ENCODE results near the gene RNF31. TPM values are rescaled to one million over a fixed set of nuclear protein-coding genes. Genes with fewer than 3 reads are reported as not detected.
A peak's percentile ranks its signal among the peaks of the same experiment; 100 is the strongest.

Gene RNF31
- total and polyA plus RNA-seq, 2 of the 13 experiments (the other 11 are each of a cell fraction or from before 2014, with no cell fraction given): 48.2 to 86.8 TPM

GRCh38 chr14:24113801-24114531 is 33.3 kb upstream of the RNF31 start (continued):
- TF ChIP-seq POLR2AphosphoS5 (IDR thresholded peaks at IDR 0.05; ENCODE audit: low read depth, low read length) (peak; percentile 94), ZNF224 (CRISPR knock-in tag; IDR thresholded peaks at IDR 0.05) (peak; percentile 94; the same call in 1 of the 2 replicates), ATAD3A (CRISPR knock-in tag; IDR thresholded peaks at IDR 0.05) (peak; percentile 75), IKZF4 (CRISPR knock-in tag; IDR thresholded peaks at IDR 0.05; ENCODE audit: borderline replicate concordance, low read depth, not compliant biosample characterization) (no peak), ZNF44 (CRISPR knock-in tag; IDR thresholded peaks at IDR 0.05) (no peak), PHF8 (CRISPR knock-in tag; IDR thresholded peaks at IDR 0.05) (peak; percentile 86), HNRNPUL1 (IDR thresholded peaks at IDR 0.05; ENCODE audit: low read depth, low read length) (peak; percentile 59; the same call in 1 of the 2 replicates), FOSL2 (CRISPR knock-in tag; IDR thresholded peaks at IDR 0.05) (peak; percentile 96), SIX4 (CRISPR knock-in tag; IDR thresholded peaks at IDR 0.05) (peak; percentile 93), GPBP1L1 (CRISPR knock-in tag; IDR thresholded peaks at IDR 0.05) (no peak), ZNF33A (CRISPR knock-in tag; IDR thresholded peaks at IDR 0.05; ENCODE audit: borderline replicate concordance) (no peak), SP5 (CRISPR knock-in tag; IDR thresholded peaks at IDR 0.05; ENCODE audit: borderline replicate concordance, low read depth) (peak; percentile 99), SRY (CRISPR knock-in tag; IDR thresholded peaks at IDR 0.05) (no peak), GMEB2 (CRISPR knock-in tag; IDR thresholded peaks at IDR 0.05; ENCODE audit: low read depth) (no peak), ZNF710 (CRISPR knock-in tag; IDR thresholded peaks at IDR 0.05; ENCODE audit: borderline replicate concordance) (peak; percentile 87; the same call in 1 of the 2 replicates), EEA1 (CRISPR knock-in tag; IDR thresholded peaks at IDR 0.05; ENCODE audit: borderline replicate concordance) (peak; percentile 92), MYPOP (CRISPR knock-in tag; IDR thresholded peaks at IDR 0.05) (no peak), ZNF562 (CRISPR knock-in tag; IDR thresholded peaks at IDR 0.05; ENCODE audit: borderline replicate concordance) (no peak), SMAD1 (CRISPR knock-in tag; IDR thresholded peaks at IDR 0.05; ENCODE audit: borderline replicate concordance, low read depth) (peak; percentile 99), GATA4 (IDR thresholded peaks at IDR 0.05; ENCODE audit: borderline replicate concordance, low read depth) (peak; percentile 94), ZNF234 (CRISPR knock-in tag; conservative IDR thresholded peaks at IDR 0.05) (peak; percentile 93), TRAFD1 (CRISPR knock-in tag; IDR thresholded peaks at IDR 0.05; ENCODE audit: borderline replicate concordance) (peak; percentile 55)

Data from HepG2 (cell line).